HCT116 (cell line): ENCODE data around the gene TNRC6B. TPM values are rescaled to one million over a fixed set of nuclear protein-coding genes. Genes with fewer than 3 reads are reported as not detected.

ENCODE experiments used
- ATAC-seq: fragments of 200-7000 bp; cut with Tn5 transposase; 2 replicates; pipeline ENCODE4 v1.9.1; 2020; ENCODE audit warnings: mild to moderate bottlenecking, moderate library complexity
- BruUV-seq: library from RNA; stranded (reverse); fragments of 400-500 nt; replicated peaks from 2 replicates; lab custom pipeline; 2021; lab: Mats Ljungman, UMichigan
- CTCF ChIA-PET: fragments of 300-600 bp; sonication (Branson Sonifier 250); formaldehyde crosslinking; loops from one replicate; lab custom pipeline; 2021; ENCODE audit warnings: antibody characterized with exemption; lab: Charles Lee
- POLR2A ChIA-PET: fragments of 300-600, 350-600 bp; sonication (Branson Sonifier 250); formaldehyde crosslinking; loops from one replicate; lab custom pipeline; 2021; ENCODE audit warnings: antibody characterized with exemption; lab: Charles Lee
- RAD21 ChIA-PET, 2 experiments: fragments of 300-600 bp; sonication (Branson Sonifier 250); formaldehyde crosslinking; loops; one replicate each; lab custom pipeline; 2023; ENCODE audit warnings: low total read pairs in 2 of 2; ENCODE audit not compliant: uncharacterized antibody in 2 of 2, unreplicated experiment in 2 of 2, low non-redundant PET in 1 of 2; lab: Charles Lee
- DNase-seq: peaks from one replicate; pipeline ENCODE4 v3.0.0-alpha.2; 2010; ENCODE audit warnings: low read depth, low spot score
- H2AFZ ChIP-seq: fragments of 200-600 bp; shearing (Covaris generic), sonication (generic); 2 replicates; pipeline ENCODE4 v1.6.1; 2017; ENCODE audit warnings: low read depth, mixed run types, mixed read lengths, antibody characterized with exemption, low read length; ENCODE audit not compliant: poor library complexity, severe bottlenecking
- H3K27ac ChIP-seq: 2 replicates; pipeline ENCODE4 v1.5.1; 2012; ENCODE audit warnings: low read depth, low read length
- H3K27me3 ChIP-seq: fragments of 200-600 bp; sonication (generic); 2 replicates; pipeline ENCODE4 v1.6.1; 2016; ENCODE audit warnings: mixed run types, low read length, mixed read lengths; ENCODE audit not compliant: insufficient read depth
- H3K36me3 ChIP-seq, 2 experiments: fragments of 200-500 bp in 1 of 2; fragments of 200-600 bp in 1 of 2; sonication (Bioruptor generic) in 1 of 2; sonication (generic) in 1 of 2; 2 replicates each; pipeline versions ENCODE4 v1.5.1 to v1.6.1; 2014 to 2016; ENCODE audit warnings: low read length in 2 of 2, inconsistent platforms in 1 of 2, mixed read lengths in 1 of 2, mixed run types in 1 of 2; ENCODE audit not compliant: insufficient read depth in 2 of 2, control insufficient read depth in 1 of 2
- H3K4me1 ChIP-seq, 2 experiments: fragments of 200-600 bp in 1 of 2; sonication (generic) in 1 of 2; 2 replicates each; pipeline versions ENCODE4 v1.5.1 to v1.6.1; 2012 to 2017; ENCODE audit warnings: low read length in 2 of 2, inconsistent platforms in 1 of 2, mild to moderate bottlenecking in 1 of 2, mixed read lengths in 1 of 2, mixed run types in 1 of 2, moderate library complexity in 1 of 2; ENCODE audit not compliant: insufficient read depth in 2 of 2, control insufficient read depth in 1 of 2
- H3K4me2 ChIP-seq: fragments of 200-600 bp; sonication (generic); 2 replicates; pipeline ENCODE4 v1.6.1; 2017; ENCODE audit warnings: mixed run types, low read length, mixed read lengths
- H3K4me3 ChIP-seq, 2 experiments: fragments of 200-600 bp in 1 of 2; sonication (generic) in 1 of 2; replicated peaks in 1 of 2; 2 replicates each; pipeline ENCODE4 v1.5.1; 2011 to 2016; ENCODE audit warnings: low read length in 2 of 2, control low read depth in 1 of 2, low read depth in 1 of 2, mild to moderate bottlenecking in 1 of 2, mixed read lengths in 1 of 2, mixed run types in 1 of 2
- H3K79me2 ChIP-seq: fragments of 200-600 bp; sonication (generic); 2 replicates; pipeline ENCODE4 v1.6.1; 2017; ENCODE audit warnings: mild to moderate bottlenecking, mixed run types, low read length, moderate library complexity, mixed read lengths; ENCODE audit not compliant: insufficient read depth
- H3K9ac ChIP-seq: fragments of 200-600 bp; sonication (generic); 2 replicates; pipeline ENCODE4 v1.6.1; 2016; ENCODE audit warnings: low read length, mixed read lengths
- H3K9me2 ChIP-seq: fragments of 200-600 bp; sonication (generic), shearing (Covaris generic); 2 replicates; pipeline ENCODE4 v1.6.1; 2017; ENCODE audit warnings: mixed run types, mild to moderate bottlenecking, moderate library complexity; ENCODE audit not compliant: insufficient read depth
- H3K9me3 ChIP-seq, 2 experiments: fragments of 200-500 bp in 1 of 2; fragments of 200-600 bp in 1 of 2; sonication (Bioruptor generic) in 1 of 2; sonication (generic) in 1 of 2; 2 replicates each; pipeline ENCODE4 v1.6.1; 2014 to 2017; ENCODE audit warnings: low read length in 2 of 2, mixed read lengths in 2 of 2, inconsistent platforms in 1 of 2, low read depth in 1 of 2, mild to moderate bottlenecking in 1 of 2, mixed run types in 1 of 2, moderate library complexity in 1 of 2; ENCODE audit not compliant: control insufficient read depth in 1 of 2, insufficient read depth in 1 of 2
- H4K20me1 ChIP-seq: fragments of 200-600 bp; sonication (generic), shearing (Covaris generic); 2 replicates; pipeline ENCODE4 v1.6.1; 2017; ENCODE audit warnings: mixed run types, mild to moderate bottlenecking, moderate library complexity; ENCODE audit not compliant: insufficient read depth
- CBX3 ChIP-seq: IDR thresholded peaks from 2 replicates; pipeline ENCODE4 v1.6.1; 2012; ENCODE audit warnings: low read depth
- EZH2phosphoT487 ChIP-seq: fragments of 200-600 bp; IDR thresholded peaks from 2 replicates; pipeline ENCODE4 v1.6.1; 2018; ENCODE audit warnings: antibody characterized with exemption, borderline replicate concordance
- JUND ChIP-seq: IDR thresholded peaks from 2 replicates; pipeline ENCODE4 v1.6.1; 2012
- POLR2AphosphoS5 ChIP-seq: IDR thresholded peaks from 2 replicates; pipeline ENCODE4 v1.6.1; 2011; ENCODE audit warnings: mild to moderate bottlenecking, low read depth, low read length, moderate library complexity
- RAD21 ChIP-seq: IDR thresholded peaks from 2 replicates; pipeline ENCODE4 v1.6.1; 2012; ENCODE audit warnings: low read depth, mild to moderate bottlenecking
- SP1 ChIP-seq: IDR thresholded peaks from 2 replicates; pipeline ENCODE4 v1.6.1; 2012; ENCODE audit warnings: low read depth
- SRF ChIP-seq: IDR thresholded peaks from 2 replicates; pipeline ENCODE4 v1.6.1; 2012; ENCODE audit warnings: low read depth
- TCF7L2 ChIP-seq: IDR thresholded peaks from 2 replicates; pipeline ENCODE4 v1.7.0; 2011; ENCODE audit warnings: borderline replicate concordance, inconsistent platforms; ENCODE audit not compliant: insufficient read depth, insufficient read length; ENCODE audit errors: extremely low read depth
- ZFX ChIP-seq: fragments of 450-650 bp; IDR thresholded peaks from 2 replicates; pipeline ENCODE4 v1.6.1; 2017
- ZNF274 ChIP-seq: fragments of 200-500 bp; sonication (Bioruptor generic); IDR thresholded peaks from 2 replicates; pipeline ENCODE4 v1.6.1; 2014; ENCODE audit warnings: mild to moderate bottlenecking, low read depth, low read length, inconsistent platforms
- intact Hi-C: fragments of 100-400 bp; cut with micrococcal nuclease; formaldehyde crosslinking; loops from 2 replicates; pipeline ENCODE4 v1.10.0; 2022
- total RNA-seq: library from RNA; stranded (reverse); gene quantifications from one replicate; pipeline ENCODE4 v1.2.1, GENCODE V29; 2021; ENCODE audit not compliant: unreplicated experiment
- TF ChIP-seq, protein P1 (sequence below): IDR thresholded peaks from 2 replicates; pipeline ENCODE4 v1.6.1; 2011; ENCODE audit warnings: mild to moderate bottlenecking, low read length, moderate library complexity; ENCODE audit not compliant: insufficient replicate concordance; ENCODE audit errors: extremely low read depth
- TF ChIP-seq, protein P2 (sequence below): IDR thresholded peaks from 2 replicates; pipeline ENCODE4 v1.6.1; 2012
- TF ChIP-seq, protein P3 (sequence below): IDR thresholded peaks from 2 replicates; pipeline ENCODE4 v1.6.1; 2012
- TF ChIP-seq, protein P4 (sequence below), 3 experiments: fragments of 200-600 bp in 1 of 3; sonication (generic) in 1 of 3; IDR thresholded peaks in 2 of 3; conservative IDR thresholded peaks in 1 of 3; 2 replicates each; pipeline ENCODE4 v1.5.1; 2012 to 2017; ENCODE audit warnings: low read depth in 2 of 3, low read length in 2 of 3, antibody characterized with exemption in 1 of 3, borderline replicate concordance in 1 of 3, control low read depth in 1 of 3, mild to moderate bottlenecking in 1 of 3, mixed read lengths in 1 of 3, mixed run types in 1 of 3, moderate library complexity in 1 of 3; ENCODE audit not compliant: insufficient read depth in 1 of 3

Gene TNRC6B
- total RNA-seq, 1 experiment from 2014 or later = 29.8 TPM

DNA sequence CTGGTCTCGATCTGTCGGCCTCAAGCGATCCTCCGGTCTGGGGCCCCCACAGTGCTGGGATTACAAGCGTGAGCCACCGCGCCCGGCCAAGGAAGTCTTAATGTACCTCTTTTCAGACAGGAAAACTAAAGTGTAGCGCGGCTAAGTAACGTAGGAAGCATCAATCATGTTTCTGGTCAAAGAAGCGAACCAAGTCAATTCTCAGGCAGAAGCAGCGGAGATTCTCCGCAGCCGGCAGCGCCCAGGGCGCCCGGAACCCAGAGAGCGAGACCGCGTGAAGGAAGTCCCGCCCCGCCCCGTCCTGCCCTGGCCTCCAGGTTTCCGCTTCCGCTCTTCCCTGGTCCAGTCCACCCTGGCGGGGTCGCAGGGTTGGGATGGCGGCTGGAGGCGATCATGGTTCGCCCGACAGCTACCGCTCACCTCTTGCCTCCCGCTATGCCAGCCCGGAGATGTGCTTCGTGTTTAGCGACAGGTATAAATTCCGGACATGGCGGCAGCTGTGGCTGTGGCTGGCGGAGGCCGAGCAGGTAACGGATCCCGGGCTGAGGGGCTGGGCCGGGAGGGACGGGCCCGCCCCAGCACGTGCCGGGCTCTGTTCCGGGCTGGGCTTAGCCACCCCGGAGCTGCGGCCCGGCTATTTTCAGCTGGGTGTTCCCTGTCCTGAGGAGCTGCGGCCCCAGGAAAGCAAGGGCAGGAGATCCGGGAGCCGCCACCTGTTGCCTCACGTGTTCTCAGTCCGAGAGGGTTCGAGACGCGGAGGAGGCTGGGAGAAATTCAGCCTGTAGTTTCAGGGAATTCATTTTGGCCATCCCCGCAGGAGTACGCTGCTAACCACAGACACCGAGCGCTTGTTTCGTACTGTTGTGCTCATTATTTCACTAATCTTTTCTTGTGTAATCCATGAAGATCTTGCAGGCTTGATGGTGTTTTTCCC, 168.7 kb downstream of the TNRC6B start, which contains the start of gene ADSL (continued):
- TF ChIP-seq, protein P1, sequence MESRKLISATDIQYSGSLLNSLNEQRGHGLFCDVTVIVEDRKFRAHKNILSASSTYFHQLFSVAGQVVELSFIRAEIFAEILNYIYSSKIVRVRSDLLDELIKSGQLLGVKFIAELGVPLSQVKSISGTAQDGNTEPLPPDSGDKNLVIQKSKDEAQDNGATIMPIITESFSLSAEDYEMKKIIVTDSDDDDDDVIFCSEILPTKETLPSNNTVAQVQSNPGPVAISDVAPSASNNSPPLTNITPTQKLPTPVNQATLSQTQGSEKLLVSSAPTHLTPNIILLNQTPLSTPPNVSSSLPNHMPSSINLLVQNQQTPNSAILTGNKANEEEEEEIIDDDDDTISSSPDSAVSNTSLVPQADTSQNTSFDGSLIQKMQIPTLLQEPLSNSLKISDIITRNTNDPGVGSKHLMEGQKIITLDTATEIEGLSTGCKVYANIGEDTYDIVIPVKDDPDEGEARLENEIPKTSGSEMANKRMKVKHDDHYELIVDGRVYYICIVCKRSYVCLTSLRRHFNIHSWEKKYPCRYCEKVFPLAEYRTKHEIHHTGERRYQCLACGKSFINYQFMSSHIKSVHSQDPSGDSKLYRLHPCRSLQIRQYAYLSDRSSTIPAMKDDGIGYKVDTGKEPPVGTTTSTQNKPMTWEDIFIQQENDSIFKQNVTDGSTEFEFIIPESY = no peak
- TF ChIP-seq, protein P2, sequence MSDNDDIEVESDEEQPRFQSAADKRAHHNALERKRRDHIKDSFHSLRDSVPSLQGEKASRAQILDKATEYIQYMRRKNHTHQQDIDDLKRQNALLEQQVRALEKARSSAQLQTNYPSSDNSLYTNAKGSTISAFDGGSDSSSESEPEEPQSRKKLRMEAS = peak; percentile 96
- no peak; the same call in 1 of the 2 replicates for TF ChIP-seq SP1
- TF ChIP-seq, protein P3, sequence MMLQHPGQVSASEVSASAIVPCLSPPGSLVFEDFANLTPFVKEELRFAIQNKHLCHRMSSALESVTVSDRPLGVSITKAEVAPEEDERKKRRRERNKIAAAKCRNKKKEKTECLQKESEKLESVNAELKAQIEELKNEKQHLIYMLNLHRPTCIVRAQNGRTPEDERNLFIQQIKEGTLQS = no peak

DNA sequence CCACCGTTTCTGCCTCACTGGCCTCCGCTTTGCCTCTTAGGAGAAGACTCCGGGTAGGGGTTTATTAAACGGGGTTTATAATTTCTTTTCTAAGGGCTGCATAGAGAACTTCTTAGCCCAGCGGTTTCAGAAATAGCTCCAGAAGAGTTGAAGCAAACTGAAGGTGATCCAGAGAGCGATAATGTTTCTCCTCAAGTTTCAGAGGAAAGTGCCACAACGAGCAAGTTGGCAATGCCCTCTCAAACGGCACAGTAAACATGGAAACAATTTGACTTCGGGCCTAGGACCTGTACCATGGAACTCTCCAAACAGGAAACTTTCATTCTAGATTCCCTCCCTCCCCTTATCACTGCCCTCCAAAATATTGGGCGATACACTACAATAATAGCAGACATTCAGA, 169.6 kb downstream of the TNRC6B start:
- no peak overlapping the region for H2AFZ ChIP-seq
- peak overlapping the region; percentile 74 for H3K9ac ChIP-seq
- ATAC-seq (no peak), DNase-seq (no peak)
- ChIA-PET CTCF (interaction anchor here (0.7 to 1.8 kb wide), 8 partner anchors 276 to 818 kb away, joined by 3 to 8 read pairs (median 4); no protein-coding TSS in a partner anchor), POLR2A (interaction anchor here (1.1 to 4.0 kb wide), 2 partner anchors 303 to 812 kb away, joined by 3 to 18 read pairs; no protein-coding TSS in a partner anchor), RAD21 (interaction anchor here (1.3 to 1.4 kb wide), 2 partner anchors 303 to 311 kb away, joined by 5 to 6 read pairs; no protein-coding TSS in a partner anchor)
- H4K20me1 ChIP-seq = no peaks in the 10 kb centered on the region
- H3K79me2 ChIP-seq = peaks cover 51% of the 10 kb centered on the region
- H3K27ac ChIP-seq = peak overlapping the region; percentile 92
- peak overlapping the region; percentile 85 for H3K4me2 ChIP-seq
- peaks cover 9 to 18% of the 10 kb centered on the region in 2 experiments; a peak in 3 of 4 replicates for H3K36me3 ChIP-seq
- no peaks in the 10 kb centered on the region for H3K27me3 ChIP-seq
- TSS peak; percentile 59 for BruUV-seq
- peaks cover 8 to 17% of the 10 kb centered on the region in 2 experiments; a peak in 3 of 4 replicates for H3K4me1 ChIP-seq
- H3K9me2 ChIP-seq = no peaks in the 10 kb centered on the region
- intact Hi-C loops = loop anchor here (2.0 to 10.0 kb wide), 4 partner anchors 170 to 815 kb away; partner anchors contain the start of genes RPS19BP1 and TNRC6B
- H3K4me3 ChIP-seq = peak overlapping the region; percentile 72 to 96
- no peaks in the 10 kb centered on the region for H3K9me3 ChIP-seq
- TF ChIP-seq, protein P1 = no peak
- TF ChIP-seq POLR2AphosphoS5 = no peak
- no peak for TF ChIP-seq SRF
- TF ChIP-seq CBX3 = no peak
- no peak for TF ChIP-seq TCF7L2
- no peak for TF ChIP-seq ZNF274
- TF ChIP-seq ZFX = no peak
- TF ChIP-seq SP1 = no peak
- TF ChIP-seq, protein P3 = no peak
- TF ChIP-seq JUND = no peak
- TF ChIP-seq EZH2phosphoT487 = no peak
- TF ChIP-seq RAD21 = no peak
- TF ChIP-seq, protein P4, sequence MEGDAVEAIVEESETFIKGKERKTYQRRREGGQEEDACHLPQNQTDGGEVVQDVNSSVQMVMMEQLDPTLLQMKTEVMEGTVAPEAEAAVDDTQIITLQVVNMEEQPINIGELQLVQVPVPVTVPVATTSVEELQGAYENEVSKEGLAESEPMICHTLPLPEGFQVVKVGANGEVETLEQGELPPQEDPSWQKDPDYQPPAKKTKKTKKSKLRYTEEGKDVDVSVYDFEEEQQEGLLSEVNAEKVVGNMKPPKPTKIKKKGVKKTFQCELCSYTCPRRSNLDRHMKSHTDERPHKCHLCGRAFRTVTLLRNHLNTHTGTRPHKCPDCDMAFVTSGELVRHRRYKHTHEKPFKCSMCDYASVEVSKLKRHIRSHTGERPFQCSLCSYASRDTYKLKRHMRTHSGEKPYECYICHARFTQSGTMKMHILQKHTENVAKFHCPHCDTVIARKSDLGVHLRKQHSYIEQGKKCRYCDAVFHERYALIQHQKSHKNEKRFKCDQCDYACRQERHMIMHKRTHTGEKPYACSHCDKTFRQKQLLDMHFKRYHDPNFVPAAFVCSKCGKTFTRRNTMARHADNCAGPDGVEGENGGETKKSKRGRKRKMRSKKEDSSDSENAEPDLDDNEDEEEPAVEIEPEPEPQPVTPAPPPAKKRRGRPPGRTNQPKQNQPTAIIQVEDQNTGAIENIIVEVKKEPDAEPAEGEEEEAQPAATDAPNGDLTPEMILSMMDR (IDR thresholded peaks at IDR 0.05 in 2 of 3, conservative IDR thresholded peaks at IDR 0.05 in 1 of 3; ENCODE audit: borderline replicate concordance in 1 of 3, insufficient read depth in 1 of 3, low read depth in 2 of 3, low read length in 2 of 3) = no peak
